ENCODE data around the gene B3GAT3.

B3GAT3 gene

GRCh38 chr11:62614275-62614674 lies 7.5 kb downstream of the B3GAT3 start:
- no peak overlapping the region for H3K4me3 ChIP-seq (ENCODE audit: low read depth in 1 of 2, low read length in 2 of 2)
- H3K4me1 ChIP-seq (ENCODE audit: insufficient read depth, low read length): peaks cover 21% of the 10 kb centered on the region
- H3K27me3 ChIP-seq (ENCODE audit: insufficient read depth, low read length, poor library complexity): no peaks in the 10 kb centered on the region
- H3K79me2 ChIP-seq (ENCODE audit: insufficient read depth, low read length): peaks cover 16% of the 10 kb centered on the region
- ATAC-seq (ENCODE audit: insufficient read depth, low read depth) (no peak), DNase-seq (no peak)
- peaks cover 30% of the 10 kb centered on the region for H3K36me3 ChIP-seq (ENCODE audit: insufficient read depth, low read length)
- no peaks in the 10 kb centered on the region for H3K9me3 ChIP-seq (ENCODE audit: insufficient read depth, low read length, severe bottlenecking)
- H3K9ac ChIP-seq (ENCODE audit: low read depth, low read length): no peak overlapping the region
- H3K27ac ChIP-seq (ENCODE audit: low read length): 0 out of 2 replicates have a peak overlapping the region, but pooled peaks have one; percentile 4
- no peak for TF ChIP-seq EZH2 (IDR thresholded peaks at IDR 0.05; ENCODE audit: borderline replicate concordance, low read depth, low read length, severe bottlenecking)
- TF ChIP-seq CTCF (IDR thresholded peaks at IDR 0.05; ENCODE audit: borderline replicate concordance, extremely low read depth, low read length, poor library complexity, severe bottlenecking): no peak
- no peak overlapping the region for H3K4me2 ChIP-seq (ENCODE audit: insufficient read depth, low read length)
- no peak overlapping the region for H2AFZ ChIP-seq (ENCODE audit: low read depth, low read length)
- H4K20me1 ChIP-seq (ENCODE audit: insufficient read depth, low read length): no peaks in the 10 kb centered on the region

GRCh38 chr11:62613291-62613778 lies 8.5 kb downstream of the B3GAT3 start:
- H2AFZ ChIP-seq (ENCODE audit: low read depth, low read length): no peak overlapping the region
- H3K9me3 ChIP-seq (ENCODE audit: insufficient read depth, low read length, severe bottlenecking): no peaks in the 10 kb centered on the region
- no peaks in the 10 kb centered on the region for H4K20me1 ChIP-seq (ENCODE audit: insufficient read depth, low read length)
- peaks cover 21% of the 10 kb centered on the region for H3K4me1 ChIP-seq (ENCODE audit: insufficient read depth, low read length)
- peaks cover 12% of the 10 kb centered on the region for H3K79me2 ChIP-seq (ENCODE audit: insufficient read depth, low read length)
- H3K27ac ChIP-seq (ENCODE audit: low read length): no peak overlapping the region; the same call in 1 of the 2 replicates
- no peak overlapping the region for H3K9ac ChIP-seq (ENCODE audit: low read depth, low read length)
- peaks cover 34% of the 10 kb centered on the region for H3K36me3 ChIP-seq (ENCODE audit: insufficient read depth, low read length)
- H3K27me3 ChIP-seq (ENCODE audit: insufficient read depth, low read length, poor library complexity): no peaks in the 10 kb centered on the region
- ATAC-seq (ENCODE audit: insufficient read depth, low read depth): no peak
- H3K4me2 ChIP-seq (ENCODE audit: insufficient read depth, low read length): 0 out of 2 replicates have a peak overlapping the region, but pooled peaks have one; percentile 98
- H3K4me3 ChIP-seq (ENCODE audit: low read depth in 1 of 2, low read length in 2 of 2): no peak overlapping the region
- TF ChIP-seq CTCF (IDR thresholded peaks at IDR 0.05; ENCODE audit: borderline replicate concordance, extremely low read depth, low read length, poor library complexity, severe bottlenecking): no peak
- no peak for TF ChIP-seq EZH2 (IDR thresholded peaks at IDR 0.05; ENCODE audit: borderline replicate concordance, low read depth, low read length, severe bottlenecking)
- no peak for DNase-seq

- H3K27ac ChIP-seq (ENCODE audit: low read length): peak within 1 kb of the TSS; percentile 86
- no peaks in the 10 kb centered on the region for H4K20me1 ChIP-seq (ENCODE audit: insufficient read depth, low read length)
- peaks cover 21% of the 10 kb centered on the region for H3K4me1 ChIP-seq (ENCODE audit: insufficient read depth, low read length)
- H3K9ac ChIP-seq (ENCODE audit: low read depth, low read length): peak within 1 kb of the TSS; percentile 80
- peak within 1 kb of the TSS; percentile 96 for H2AFZ ChIP-seq (ENCODE audit: low read depth, low read length)
- H3K9me3 ChIP-seq (ENCODE audit: insufficient read depth, low read length, severe bottlenecking): no peaks in the 10 kb centered on the region
- H3K79me2 ChIP-seq (ENCODE audit: insufficient read depth, low read length): peaks cover 12% of the 10 kb centered on the region
- H3K36me3 ChIP-seq (ENCODE audit: insufficient read depth, low read length): peaks cover 34% of the 10 kb centered on the region
- peak; percentile 96 for DNase-seq
- H3K27me3 ChIP-seq (ENCODE audit: insufficient read depth, low read length, poor library complexity): no peaks in the 10 kb centered on the region
- ATAC-seq (ENCODE audit: insufficient read depth, low read depth): peak; percentile 87
- H3K4me3 ChIP-seq (ENCODE audit: low read depth in 1 of 2, low read length in 2 of 2): peak within 1 kb of the TSS; percentile 82 to 99
- TF ChIP-seq CTCF (IDR thresholded peaks at IDR 0.05; ENCODE audit: borderline replicate concordance, extremely low read depth, low read length, poor library complexity, severe bottlenecking): peak; percentile 86
- no peak for TF ChIP-seq EZH2 (IDR thresholded peaks at IDR 0.05; ENCODE audit: borderline replicate concordance, low read depth, low read length, severe bottlenecking)
- peak within 1 kb of the TSS; percentile 98 for H3K4me2 ChIP-seq (ENCODE audit: insufficient read depth, low read length)
Measured at GRCh38 chr11:62612366-62613290, 9.2 kb downstream of the B3GAT3 start, which contains the start of the genes EML3 and ROM1. EML3 (minus strand) TSS chr11:62612775; CDS start chr11:62612457, 318 bp downstream. ROM1 (plus strand) TSS chr11:62613257; CDS start chr11:62613282, 25 bp downstream.

All from DND-41 (cell line).